Fibroblast of skin of scalp (primary cell): ENCODE measurements around the gene HRH2.
A peak's percentile ranks its signal among the peaks of the same experiment; 100 is the strongest.
"Not testable (repeated sequence)": the region's sequence is repeated elsewhere in the genome, so short reads cannot be mapped to it uniquely, and the experiment has no call there.

Experiments
- DNase-seq: peaks from one replicate; pipeline ENCODE4 v3.0.0-alpha.2; 2013

The HRH2 gene

GRCh38 chr5:175715627-175716522 is 58.0 kb downstream of the HRH2 start:
- no peak for DNase-seq

DNA sequence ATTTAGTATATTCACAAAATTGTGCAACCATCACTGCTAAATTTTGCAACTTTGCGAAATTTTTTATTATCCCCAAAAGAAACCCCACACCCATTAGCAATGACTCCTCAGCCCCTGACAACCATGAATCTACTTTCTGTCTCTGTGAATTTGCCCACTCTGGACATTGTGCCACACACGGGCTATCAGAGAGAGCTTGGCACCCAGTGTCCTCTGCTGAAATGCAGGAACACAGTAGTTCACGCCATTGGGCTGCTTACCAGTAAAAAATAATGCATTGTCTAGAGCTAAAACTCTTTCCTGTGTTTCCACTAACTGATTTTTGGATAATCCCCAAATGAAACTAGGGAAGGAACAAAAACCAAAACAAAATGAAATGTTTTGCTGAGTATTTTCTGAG is 60.0 kb downstream of the HRH2 start:
- DNase-seq: no peak

GRCh38 chr5:175718401-175719108 is 60.7 kb downstream of the HRH2 start:
- peak; percentile 27 for DNase-seq

DNA sequence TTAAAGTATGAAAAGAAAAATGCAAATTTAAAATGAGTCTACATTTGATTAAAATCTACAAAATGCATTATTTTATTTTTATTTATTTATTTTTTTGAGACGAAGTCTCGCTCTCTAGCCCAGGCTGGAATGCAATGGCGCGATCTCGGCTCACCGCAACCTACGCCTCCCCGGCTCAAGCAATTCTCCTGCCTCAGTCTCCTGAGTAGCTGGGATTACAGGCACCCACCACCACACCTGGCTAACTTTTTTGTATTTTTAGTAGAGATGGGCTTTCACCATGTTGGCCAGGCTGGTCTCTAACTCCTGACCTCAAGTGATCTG is 61.2 kb downstream of the HRH2 start:
- DNase-seq: not testable (repeated sequence)

DNA sequence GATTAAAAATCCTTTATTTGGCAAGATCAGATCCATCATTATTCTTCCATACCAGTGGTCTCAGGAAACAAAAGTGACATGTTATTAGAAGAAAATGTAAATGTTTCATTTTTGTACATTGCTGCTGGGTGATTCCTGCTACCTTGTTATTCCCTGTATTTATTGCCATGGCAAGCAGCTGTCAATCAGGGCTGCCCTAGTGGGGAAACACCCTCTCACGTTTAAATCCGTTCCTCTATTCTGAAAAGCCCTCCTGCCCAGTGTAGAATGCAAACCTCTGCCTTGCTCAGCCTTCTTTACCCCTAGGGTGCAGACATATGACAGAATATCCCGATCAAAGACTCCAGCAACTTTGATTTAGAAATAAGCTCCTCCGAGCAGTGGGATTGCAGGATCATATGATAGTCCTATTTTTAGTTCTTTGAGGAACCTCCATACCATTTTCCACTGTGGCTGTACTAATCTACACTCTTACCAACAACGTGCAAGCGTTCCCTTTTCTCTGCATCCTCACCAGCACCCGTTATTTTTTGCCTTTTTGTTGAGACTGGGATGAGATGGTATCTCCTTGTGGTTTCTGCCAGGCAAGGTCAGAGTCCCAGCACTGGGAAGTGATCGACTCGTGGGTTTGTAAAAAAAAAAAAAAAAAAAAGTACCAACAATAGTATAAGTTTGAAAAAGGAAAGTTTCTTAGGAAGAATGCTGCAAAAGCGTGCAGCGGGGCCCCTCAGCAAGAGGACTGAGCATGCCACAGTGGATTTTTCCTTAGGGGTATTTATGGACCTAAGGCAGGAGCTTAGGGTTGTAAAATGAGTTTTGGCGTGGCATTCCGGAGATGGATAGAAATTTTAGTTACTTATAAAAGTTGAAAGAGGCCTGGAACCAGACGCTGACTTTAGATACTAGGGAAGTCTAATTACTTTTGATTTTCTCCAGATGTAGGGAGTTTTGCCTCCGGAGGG is 66.7 kb downstream of the HRH2 start:
- no peak for DNase-seq

DNA sequence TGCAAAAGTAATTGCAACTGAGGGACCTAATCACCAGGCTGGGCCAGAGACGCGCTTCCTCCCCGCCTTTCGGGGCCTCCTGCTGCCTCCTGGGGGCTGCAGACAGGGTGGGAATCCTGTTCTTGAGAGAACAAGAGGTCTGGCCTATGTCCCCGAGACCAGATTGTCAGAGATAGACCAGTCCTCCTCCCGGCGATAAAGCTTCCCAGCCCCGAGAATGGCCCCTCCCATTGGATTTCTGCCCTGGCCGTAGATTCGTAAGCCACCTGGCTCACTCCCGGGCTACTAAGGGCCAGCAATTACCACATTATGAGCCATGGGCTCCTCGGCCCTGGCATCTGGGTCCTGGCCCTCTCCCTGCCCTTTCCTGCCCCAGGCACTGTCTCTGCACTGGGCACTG is 70.4 kb downstream of the HRH2 start:
- no peak for DNase-seq

- no peak for DNase-seq
Observed at GRCh38 chr5:175728885-175729828, 71.3 kb downstream of the HRH2 start.

DNA sequence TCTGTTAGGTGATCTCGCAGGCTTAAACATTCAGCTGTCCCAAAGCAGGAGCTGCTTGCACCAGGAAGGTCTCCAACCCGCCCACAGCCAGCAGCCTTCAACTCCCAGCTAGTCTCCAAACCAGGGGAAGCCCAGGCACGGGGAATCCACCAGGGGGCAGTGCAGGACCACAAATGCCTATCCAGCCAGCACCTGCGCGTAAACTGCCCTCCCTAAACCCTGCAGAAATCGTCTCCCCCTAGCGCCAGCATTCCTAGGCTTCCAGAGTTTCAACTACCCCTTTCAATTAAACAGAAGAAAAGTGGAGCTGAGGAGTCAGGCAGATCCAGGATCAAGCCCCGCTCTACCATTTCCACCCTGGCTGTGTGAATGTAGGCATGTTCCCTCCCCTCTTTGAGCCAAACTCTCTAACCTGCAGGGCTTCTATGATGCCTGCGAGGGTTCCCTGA is 72.0 kb downstream of the HRH2 start:
- DNase-seq: peak; percentile 82

DNA sequence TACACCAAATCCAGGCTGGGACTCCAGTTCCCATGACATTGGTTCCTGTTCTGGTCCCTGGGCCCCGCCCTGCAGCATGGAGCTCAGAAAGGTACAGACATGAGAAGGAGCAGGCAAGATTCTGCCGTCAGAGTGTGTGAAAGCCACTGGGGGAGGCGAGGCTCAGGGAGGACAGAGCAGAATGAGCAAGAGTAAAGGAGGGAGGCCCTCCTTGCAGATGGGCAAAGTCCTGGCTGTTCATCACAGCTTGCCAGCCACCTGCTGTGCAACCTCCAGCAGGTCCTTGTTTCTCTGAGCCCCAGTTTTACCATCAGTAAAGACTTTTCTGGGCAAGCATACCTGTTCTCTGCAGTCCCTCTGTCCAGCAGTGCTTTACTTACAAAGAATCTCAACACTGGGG is 73.3 kb downstream of the HRH2 start:
- no peak for DNase-seq

- no peak for DNase-seq
Observed at GRCh38 chr5:175731756-175732465, 74.0 kb downstream of the HRH2 start.

- no peak for DNase-seq
Observed at GRCh38 chr5:175733017-175733416, 75.1 kb downstream of the HRH2 start.

- DNase-seq: no peak
Observed at GRCh38 chr5:175734016-175734415, 76.1 kb downstream of the HRH2 start.

DNA sequence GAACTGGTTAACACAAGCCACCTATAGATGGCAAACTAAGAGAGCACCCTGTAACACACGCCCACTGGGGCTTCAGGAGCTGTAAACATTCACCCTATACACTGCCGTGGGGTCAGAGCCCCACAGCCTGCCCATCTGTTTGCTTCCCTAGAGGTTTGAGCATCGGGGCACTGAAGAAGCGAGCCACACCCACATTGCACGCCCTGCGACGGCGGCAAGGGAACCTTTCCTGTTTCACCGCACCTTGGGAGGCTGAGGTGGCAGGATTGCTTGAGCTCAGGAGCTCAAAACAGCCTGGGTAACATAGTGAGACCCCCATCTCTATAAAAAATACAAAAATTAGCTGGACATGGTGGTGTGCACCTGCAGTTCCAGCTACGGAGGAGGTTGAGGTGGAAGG is 76.6 kb downstream of the HRH2 start:
- no peak for DNase-seq

DNA sequence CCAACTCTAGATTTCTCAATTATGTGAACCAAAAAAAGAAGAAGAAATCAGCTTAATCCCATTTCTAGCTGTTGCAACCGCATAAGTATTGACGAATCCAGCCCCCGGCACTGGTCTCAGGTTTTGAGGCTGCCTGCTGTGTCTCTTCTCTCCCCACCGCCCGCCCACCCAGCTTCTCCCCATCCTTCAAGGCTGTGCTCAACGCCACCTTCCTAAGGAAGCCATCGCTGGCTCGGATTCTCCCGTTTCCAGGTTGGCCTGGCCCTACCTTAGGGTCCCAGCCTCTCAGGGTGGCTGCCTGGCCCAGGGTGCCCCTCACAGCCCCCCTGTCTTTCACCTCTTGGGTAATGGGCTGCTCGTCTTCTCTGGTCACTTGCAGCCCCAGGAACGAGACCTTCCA is 77.8 kb downstream of the HRH2 start:
- DNase-seq: no peak

DNA sequence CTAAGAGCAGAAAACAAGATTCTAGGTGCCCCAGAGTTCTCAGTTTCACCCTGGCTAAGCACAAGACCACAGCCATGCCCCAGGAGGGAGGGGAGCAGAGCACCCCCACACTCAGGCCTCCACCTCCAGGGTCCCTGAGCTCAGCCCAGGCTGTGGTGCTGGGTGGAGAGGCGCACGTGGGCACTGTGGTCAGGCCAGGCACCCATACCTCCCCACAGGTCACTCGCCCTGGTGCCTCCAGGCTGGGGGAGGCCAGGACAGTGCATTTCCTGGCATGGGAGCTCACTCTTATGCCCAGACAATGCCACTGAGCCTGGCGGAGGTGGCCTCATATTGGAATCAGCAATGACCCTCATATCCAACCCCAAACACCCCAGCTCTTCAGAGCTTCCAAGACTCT is 78.8 kb downstream of the HRH2 start:
- DNase-seq: no peak

GRCh38 chr5:175737481-175737880 is 79.6 kb downstream of the HRH2 start:
- no peak for DNase-seq

DNA sequence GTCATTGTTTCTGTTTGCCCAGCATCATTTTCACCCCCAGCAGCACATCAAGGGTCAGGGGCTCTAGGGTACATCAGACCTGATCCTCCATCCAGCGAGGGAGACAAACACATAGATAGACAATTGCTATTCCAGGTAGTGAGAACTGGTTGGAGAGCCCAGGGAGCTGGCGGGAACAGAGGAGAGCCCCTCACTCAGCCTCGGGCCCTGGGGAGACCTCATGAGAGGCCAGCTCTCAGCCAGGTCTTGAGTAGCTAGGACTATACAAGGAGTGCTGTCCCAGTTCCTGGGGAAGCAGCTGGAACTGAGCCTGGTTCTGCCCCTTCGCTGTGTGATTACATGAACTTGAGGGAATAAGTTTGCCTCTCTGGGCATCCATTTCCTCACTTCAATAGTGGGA is 80.3 kb downstream of the HRH2 start:
- no peak for DNase-seq

GRCh38 chr5:175738602-175739133 is 80.8 kb downstream of the HRH2 start:
- DNase-seq: no peak

GRCh38 chr5:175740014-175740413 is 82.1 kb downstream of the HRH2 start:
- no peak for DNase-seq

GRCh38 chr5:175741556-175741955 is 83.7 kb downstream of the HRH2 start:
- no peak for DNase-seq
